Medulla oblongata (tissue), 1 donor: Measurements from ENCODE around the gene MIDN.

Source experiments
- DNase-seq: peaks from one replicate; pipeline ENCODE4 v3.0.0-alpha.2; 2015; ENCODE audit errors: extremely low spot score

Gene MIDN

DNA sequence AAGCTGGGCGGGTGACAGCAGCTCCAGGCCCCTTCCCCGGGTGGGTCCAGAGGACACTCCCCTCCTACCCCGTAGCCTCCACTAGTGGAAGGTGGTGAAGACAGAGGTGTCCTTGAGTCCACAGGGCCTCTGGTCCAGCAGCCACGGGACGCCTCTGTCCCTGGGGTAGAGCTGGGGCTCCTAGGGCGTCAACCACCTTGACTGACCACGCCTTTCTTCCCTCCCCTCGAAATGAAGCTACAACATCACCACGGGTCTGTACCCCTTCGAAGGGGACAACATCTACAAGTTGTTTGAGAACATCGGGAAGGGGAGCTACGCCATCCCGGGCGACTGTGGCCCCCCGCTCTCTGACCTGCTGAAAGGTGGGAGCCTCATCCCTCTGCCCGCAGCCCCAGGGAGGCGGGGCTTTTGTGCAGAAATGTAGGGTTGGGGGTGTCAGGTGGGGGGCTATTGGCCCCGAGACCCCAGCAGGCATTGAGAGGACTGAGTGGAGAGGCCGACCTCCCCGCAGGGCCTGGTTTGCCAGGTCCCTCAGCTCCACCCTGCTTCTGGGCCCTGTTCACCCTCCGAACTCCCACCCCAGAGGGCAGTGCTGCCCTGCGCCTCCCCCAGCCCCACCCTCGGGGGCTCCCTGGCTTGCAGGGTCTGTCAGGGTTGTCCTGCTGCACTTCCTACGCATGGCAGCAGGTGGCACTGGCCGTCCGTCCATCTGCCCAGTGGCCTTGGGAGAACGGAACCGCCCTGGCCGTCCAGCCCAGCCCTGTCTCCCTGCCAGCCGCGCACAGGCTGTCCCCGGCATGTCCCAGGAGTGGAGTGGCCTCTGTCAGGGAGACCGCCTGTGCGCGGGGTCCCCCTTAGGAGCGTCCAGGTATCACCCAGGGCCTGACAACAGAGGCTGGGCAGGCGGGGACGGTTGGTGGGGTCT, 27.1 kb upstream of the MIDN start:
- peak; percentile 67 for DNase-seq

GRCh38 chr19:1221904-1222255, 26.5 kb upstream of the MIDN start:
- no peak for DNase-seq

- no peak for DNase-seq
Measured at GRCh38 chr19:1222394-1222793, 26.0 kb upstream of the MIDN start.

DNA sequence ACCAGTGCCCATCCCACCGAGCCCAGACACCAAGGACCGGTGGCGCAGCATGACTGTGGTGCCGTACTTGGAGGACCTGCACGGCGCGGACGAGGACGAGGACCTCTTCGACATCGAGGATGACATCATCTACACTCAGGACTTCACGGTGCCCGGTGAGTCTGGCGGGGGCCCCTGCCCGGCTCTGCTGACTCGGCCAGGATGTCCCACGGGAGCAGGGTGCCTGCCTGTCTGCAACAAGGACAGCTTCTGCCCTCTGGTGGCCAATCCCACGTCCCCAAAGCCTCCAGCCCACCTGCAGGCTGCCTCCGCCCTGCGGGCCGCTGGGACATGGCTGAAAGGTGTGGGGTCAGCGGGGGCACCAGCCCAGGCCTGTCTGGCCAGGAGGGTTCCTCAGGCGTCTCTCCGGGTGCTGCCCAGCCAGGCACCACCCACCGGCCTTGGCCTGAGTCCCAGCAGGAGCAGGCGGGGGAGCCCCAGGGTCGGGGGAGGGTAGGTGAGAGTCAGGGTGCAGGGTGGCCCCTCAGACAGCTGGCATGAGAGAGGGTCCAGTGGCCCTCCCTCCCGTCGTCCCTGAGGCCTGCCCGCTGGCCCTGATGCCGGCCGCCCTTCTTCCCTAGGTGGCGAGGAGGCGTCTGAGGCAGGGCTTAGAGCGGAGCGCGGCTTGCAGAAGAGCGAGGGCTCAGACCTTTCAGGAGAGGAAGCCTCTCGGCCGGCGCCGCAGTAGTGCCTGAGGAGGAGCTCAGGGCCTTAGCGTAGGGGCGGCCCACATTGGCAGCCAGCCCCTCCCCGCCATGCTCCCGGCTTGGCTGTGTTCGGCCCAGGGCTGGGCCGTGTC, 25.1 kb upstream of the MIDN start:
- DNase-seq = no peak

- no peak for DNase-seq
Measured at GRCh38 chr19:1224047-1224825, 24.1 kb upstream of the MIDN start.

DNA sequence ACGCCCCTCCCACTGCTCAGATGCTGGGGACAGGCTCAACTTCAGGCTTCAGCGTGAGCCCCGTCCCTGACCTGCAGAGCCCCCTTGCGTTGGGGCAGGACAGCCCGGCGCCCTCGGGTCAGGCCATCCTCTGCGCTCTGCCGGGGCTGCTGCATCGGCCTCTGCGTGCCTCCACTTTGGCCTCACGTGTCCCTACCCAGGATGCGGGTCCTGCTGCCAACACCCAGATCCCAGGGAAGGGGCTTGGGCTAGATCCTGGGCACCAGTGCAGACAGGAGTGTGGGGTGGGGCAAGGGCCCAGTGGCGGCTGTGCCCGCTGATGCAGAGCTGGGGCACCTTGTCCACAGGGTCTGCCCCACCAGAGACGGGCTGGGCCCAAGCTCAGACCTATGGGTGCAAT, 23.5 kb upstream of the MIDN start:
- DNase-seq = no peak

DNA sequence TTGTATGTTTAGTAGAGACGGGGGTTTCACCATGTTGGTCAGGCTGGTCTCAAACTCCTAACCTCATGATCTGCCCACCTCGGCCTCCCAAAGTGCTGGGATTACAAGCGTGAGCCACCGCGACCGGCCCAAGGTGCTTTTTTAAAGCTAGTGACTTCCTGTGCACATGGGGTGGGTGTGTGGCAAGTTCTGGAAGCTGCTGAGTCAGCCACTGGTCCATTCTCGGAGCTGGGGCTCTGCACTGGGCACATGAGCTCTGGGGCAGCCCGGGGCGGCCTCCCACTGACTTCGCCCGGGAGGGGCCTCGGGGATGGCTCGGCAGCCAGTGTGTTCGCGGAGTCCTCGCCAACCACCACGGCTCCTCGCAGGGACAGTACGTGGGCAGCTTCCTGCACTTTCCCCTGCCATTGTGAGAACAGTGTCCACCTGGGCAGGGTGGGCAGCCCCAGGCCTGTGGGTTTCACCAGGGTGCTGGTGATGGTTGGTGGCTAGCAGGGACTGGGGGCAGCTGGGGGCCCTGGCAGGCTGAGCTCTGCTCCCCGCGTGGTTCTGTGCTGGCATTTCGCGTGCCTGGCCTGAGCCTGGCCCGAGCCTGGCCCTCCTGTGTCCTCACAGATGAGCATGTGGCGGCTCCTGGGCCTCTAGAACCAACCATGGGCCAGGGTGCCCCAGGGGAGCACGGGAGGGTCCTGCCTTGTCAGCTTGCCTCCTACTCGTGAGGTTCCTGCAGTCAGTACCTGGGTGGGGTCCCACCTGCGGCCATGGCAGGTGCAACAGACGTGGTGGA, 22.8 kb upstream of the MIDN start:
- no peak for DNase-seq

GRCh38 chr19:1226227-1226518, 22.2 kb upstream of the MIDN start:
- DNase-seq = no peak

DNA sequence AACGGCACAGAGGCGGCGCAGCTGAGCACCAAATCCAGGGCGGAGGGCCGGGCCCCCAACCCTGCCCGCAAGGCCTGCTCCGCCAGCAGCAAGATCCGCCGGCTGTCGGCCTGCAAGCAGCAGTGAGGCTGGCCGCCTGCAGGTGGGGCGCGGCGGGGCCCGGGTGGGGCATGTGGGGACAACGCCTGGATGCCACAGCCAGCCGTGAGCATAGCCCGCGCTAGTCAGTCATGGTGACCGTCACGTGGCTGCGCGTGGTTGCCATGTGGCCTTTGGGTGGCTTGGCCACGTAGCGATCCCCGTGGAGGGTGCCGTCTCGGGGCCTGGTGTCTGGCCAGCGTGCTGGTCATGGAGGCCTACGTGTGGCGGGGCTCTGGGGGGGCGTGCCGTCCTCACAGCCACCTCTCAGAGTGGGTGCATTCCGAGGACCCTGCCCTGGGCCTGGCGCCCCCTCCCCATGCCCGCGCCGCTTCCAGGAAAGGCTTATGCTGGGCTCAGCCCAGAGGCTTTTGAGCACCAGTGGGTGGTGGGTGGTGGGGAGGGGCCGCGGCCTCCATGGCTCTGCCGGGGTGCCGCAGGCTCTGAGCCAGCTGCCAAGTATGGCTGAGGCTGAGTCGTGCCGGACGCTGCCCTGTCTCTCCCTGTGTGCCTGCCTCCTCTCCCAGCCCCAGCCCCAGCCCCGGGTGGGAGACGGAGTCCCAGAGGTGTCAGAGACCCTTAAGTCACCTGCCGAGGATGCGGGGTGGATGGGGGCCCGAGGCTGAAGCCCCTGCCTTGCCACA, 21.7 kb upstream of the MIDN start:
- DNase-seq = no peak

GRCh38 chr19:1227304-1228054, 20.9 kb upstream of the MIDN start:
- no peak for DNase-seq

GRCh38 chr19:1228161-1228957, 20.0 kb upstream of the MIDN start:
- DNase-seq = no peak

DNA sequence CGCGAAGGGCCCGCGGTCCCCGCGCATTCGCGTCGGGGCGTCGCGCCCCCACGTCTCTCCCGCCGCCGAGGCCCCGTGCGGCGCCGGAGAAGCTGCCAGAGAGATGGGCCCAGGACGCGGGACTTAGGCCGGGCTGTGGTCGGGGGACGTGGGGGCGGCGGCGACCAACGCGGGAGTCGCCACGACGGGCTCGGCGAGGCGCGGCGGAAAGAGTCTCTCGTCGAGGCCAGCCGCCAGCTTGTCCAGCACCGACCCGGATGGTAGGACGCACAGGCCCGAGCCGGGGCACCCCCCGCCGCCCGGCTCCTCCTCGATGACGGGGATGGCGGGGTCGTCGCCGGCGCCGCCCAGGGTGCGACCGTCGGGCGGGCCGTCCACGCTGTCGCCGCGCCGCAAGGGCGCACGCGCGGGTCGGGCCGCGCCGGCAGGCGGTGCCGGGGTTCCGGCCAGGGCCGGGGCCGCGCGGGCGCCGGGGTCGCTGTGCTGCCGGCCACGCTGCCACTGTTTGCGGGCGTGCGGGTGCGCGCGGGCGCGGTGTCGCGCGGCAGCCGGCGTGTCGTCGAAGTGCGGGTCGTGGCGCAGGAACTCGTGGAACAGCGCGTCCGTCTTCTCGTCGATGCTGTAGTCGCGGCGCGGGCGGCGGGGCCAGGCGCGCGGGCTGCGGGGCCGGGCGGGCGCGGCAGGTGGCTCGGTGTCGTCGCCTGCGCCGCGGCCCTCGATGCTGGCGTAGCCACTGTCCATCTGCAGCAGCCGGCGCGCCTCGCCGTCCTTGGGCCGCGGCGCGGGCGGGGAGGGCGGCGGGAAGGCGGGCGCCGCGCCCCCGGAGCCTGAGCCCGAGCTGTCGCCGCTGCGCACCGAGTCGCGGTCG, 19.1 kb upstream of the MIDN start:
- DNase-seq = no peak

DNA sequence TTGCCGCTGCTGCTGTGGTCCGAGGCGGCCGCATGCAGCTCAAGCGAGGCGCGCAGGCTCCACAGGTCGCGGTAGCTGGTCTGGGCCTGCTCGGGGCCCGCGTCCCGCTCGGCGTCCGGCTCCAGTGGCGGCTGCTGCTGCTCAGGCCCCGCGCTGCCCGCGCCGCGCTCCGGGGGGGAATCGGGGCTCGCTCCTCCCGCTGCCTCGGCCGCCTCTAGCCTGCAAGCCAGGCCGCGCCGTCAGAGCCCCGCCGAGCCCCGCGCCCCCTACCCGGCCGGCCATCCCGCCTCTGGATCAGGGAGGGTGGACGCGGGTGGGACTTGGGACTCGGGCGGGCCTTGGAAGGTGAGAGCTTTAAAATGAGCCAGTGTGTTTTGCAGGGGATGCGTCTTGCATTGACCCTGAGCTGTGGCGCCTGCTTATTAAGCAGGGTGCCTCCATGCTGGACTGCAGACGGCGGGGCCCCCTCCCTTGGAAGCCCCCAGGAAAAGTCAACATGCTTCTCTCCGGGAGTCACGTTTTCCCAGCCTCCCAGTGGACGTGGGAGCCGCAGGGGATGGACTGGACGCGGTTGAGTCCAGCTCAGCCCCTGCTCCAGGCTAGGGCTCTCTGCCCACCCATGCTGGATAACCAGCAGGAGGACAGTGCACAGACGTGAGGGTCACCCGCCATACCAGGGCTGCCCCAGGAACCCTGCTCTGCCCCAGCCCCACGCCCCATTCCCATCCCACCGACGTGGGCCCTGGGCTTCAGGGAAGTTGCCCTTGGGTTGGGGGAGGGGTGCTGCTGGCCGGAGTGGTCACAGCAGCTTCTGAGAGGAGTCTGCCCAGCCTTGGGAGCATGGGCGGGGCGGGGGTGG, 18.2 kb upstream of the MIDN start:
- no peak for DNase-seq

GRCh38 chr19:1230783-1231489, 17.4 kb upstream of the MIDN start:
- DNase-seq = no peak

DNA sequence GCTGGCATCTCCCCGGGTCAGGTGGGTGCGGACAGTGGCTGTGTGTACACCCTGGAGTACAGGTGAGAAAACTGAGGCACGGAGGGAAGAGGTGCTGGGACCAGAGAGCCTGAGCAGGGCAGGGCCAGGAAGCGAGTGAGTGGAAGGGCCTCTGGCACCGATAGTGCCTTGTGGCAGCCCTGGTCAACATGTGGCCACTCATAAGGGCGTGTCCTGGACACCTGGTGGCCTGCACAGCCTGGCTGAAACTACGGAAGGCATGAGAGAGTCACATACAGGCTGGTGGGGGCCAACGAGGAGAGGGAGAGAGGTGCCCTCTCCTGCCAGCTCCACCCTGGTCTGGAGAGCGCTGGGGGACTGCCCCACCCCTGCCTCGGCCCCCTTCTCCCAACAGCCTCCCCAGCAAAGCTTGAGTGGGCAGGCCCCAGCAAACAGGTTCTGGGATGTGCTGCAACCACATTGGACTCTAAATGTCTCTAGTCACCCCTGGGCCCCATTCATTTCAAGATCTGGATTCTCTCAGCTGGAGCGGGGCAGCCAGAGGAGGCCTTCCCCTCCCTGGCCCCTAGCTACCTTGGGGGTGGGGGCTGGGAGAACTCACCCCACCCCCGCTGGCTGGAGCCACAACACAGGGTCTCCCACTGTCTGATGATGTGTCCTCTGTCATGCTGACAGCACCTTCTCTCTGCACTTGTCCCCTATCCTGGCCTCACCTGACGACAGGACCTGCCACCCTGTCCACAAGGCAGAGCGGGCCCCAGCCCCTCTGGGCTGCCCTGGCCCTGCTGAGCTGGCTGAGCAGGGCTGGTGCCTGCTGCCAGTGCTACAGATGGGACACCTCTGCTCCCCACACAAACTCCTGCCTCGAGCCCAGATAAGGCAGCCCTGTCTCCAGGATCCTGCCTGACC, 16.4 kb upstream of the MIDN start:
- DNase-seq = no peak

DNA sequence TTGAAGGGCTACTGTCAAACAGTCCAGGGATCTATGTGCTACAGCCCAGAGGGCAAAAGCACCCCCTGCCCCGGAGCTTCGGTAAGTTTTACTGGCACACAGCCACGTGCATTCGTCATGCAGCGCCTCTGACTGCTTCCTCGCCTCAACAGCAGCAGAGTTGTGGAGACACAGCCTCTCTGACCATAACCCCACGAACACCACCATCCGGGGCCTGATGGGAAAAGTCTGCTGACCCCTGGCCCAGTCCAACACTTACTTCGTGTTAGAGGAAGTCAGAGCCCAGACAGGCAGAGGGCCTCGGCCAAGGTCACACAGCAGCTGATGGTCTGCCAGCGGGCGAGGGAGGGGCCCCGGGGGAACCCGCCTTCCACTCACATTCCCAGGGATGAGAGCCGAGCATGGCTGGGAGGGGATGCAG, 15.7 kb upstream of the MIDN start:
- DNase-seq = no peak
